GM23338 (cell line): ENCODE measurements around the gene WWP2. TPM values are rescaled to one million over a fixed set of nuclear protein-coding genes. Genes with fewer than 3 reads are reported as not detected.
A peak's percentile ranks its signal among the peaks of the same experiment; 100 is the strongest.

ENCODE experiments used
- ATAC-seq: fragments of 200-7000 bp; cut with Tn5 transposase; 3 replicates; pipeline ENCODE4 v1.9.1; 2020
- DNase-seq: peaks from one replicate; pipeline ENCODE4 v3.0.0-alpha.2; 2015; ENCODE audit warnings: low spot score
- H2AFZ ChIP-seq: fragments of 200-600 bp; sonication (generic); 2 replicates; pipeline ENCODE4 v1.8.0; 2016; ENCODE audit warnings: antibody characterized with exemption, mild to moderate bottlenecking, moderate library complexity
- H3F3A ChIP-seq: fragments of 200-600 bp; sonication (generic); replicated peaks from 2 replicates; pipeline ENCODE4 v1.8.0; 2017; ENCODE audit warnings: antibody characterized with exemption, mixed run types, low read depth
- H3K27ac ChIP-seq: fragments of 200-600 bp; sonication (generic); 2 replicates; pipeline ENCODE4 v1.6.1; 2016; ENCODE audit warnings: low read depth
- H3K27me3 ChIP-seq: fragments of 200-600 bp; sonication (generic); 2 replicates; pipeline ENCODE4 v1.8.0; 2016; ENCODE audit warnings: mild to moderate bottlenecking, mixed run types, moderate library complexity; ENCODE audit not compliant: insufficient read depth
- H3K36me3 ChIP-seq: fragments of 200-600 bp; sonication (generic); 2 replicates; pipeline ENCODE4 v1.8.0; 2016; ENCODE audit warnings: mild to moderate bottlenecking; ENCODE audit not compliant: insufficient read depth
- H3K4me1 ChIP-seq: fragments of 200-600 bp; sonication (generic); 2 replicates; pipeline ENCODE4 v1.8.0; 2016; ENCODE audit warnings: mild to moderate bottlenecking, moderate library complexity; ENCODE audit not compliant: insufficient read depth
- H3K4me2 ChIP-seq: fragments of 200-600 bp; sonication (generic); 2 replicates; pipeline ENCODE4 v1.7.1; 2017; ENCODE audit warnings: mixed run types
- H3K4me3 ChIP-seq: fragments of 200-600 bp; sonication (generic); 2 replicates; pipeline ENCODE4 v1.6.1; 2016; ENCODE audit warnings: mixed run types
- H3K79me2 ChIP-seq: fragments of 200-600 bp; sonication (generic); replicated peaks from 2 replicates; pipeline ENCODE4 v1.8.0; 2017; ENCODE audit warnings: mild to moderate bottlenecking; ENCODE audit not compliant: insufficient read depth
- H3K9me2 ChIP-seq: fragments of 200-600 bp; sonication (generic); 2 replicates; pipeline ENCODE4 v1.8.0; 2017; ENCODE audit not compliant: insufficient read depth
- H4K20me1 ChIP-seq: fragments of 200-600 bp; sonication (generic); replicated peaks from 2 replicates; pipeline ENCODE4 v1.8.0; 2017; ENCODE audit warnings: mild to moderate bottlenecking; ENCODE audit not compliant: insufficient read depth
- H3K27ac Mint-ChIP-seq: 2 replicates; pipeline ENCODE4 v1.8.0; 2020; ENCODE audit warnings: inconsistent platforms, mild to moderate bottlenecking, moderate library complexity, mixed read lengths
- H3K27me3 Mint-ChIP-seq: 3 replicates; pipeline ENCODE4 v1.8.0; 2022; ENCODE audit warnings: low read depth, mild to moderate bottlenecking, moderate library complexity, mixed read lengths, inconsistent platforms; ENCODE audit not compliant: insufficient read depth, poor library complexity
- H3K36me3 Mint-ChIP-seq: 3 replicates; pipeline ENCODE4 v1.8.0; 2021; ENCODE audit warnings: low read depth, mild to moderate bottlenecking, inconsistent platforms, moderate library complexity, mixed read lengths
- H3K4me1 Mint-ChIP-seq: 3 replicates; pipeline ENCODE4 v1.8.0; 2020; ENCODE audit warnings: mild to moderate bottlenecking, inconsistent platforms, mixed read lengths
- H3K4me3 Mint-ChIP-seq: 3 replicates; pipeline ENCODE4 v1.8.0; 2021; ENCODE audit warnings: moderate library complexity, mild to moderate bottlenecking, inconsistent platforms, mixed read lengths
- H3K9me3 Mint-ChIP-seq: 3 replicates; pipeline ENCODE4 v1.8.0; 2020; ENCODE audit warnings: moderate library complexity, mild to moderate bottlenecking, inconsistent platforms, mixed read lengths
- CREB1 ChIP-seq: fragments of 250-450 bp; sonication (Bioruptor Pico); IDR thresholded peaks from 2 replicates; pipeline ENCODE4 v1.5.0; 2020; ENCODE audit warnings: low read depth, mild to moderate bottlenecking, moderate library complexity
- CTCF ChIP-seq, 2 experiments: fragments of 200-600 bp in 1 of 2; sonication (generic) in 1 of 2; conservative IDR thresholded peaks; 2 replicates each; pipeline versions ENCODE4 v1.5.1 to v1.6.1; 2016 to 2017; ENCODE audit warnings: antibody characterized with exemption in 2 of 2, low read depth in 2 of 2, mild to moderate bottlenecking in 2 of 2, moderate library complexity in 1 of 2
- ETS1 ChIP-seq: IDR thresholded peaks from 2 replicates; pipeline ENCODE4 v1.6.1; 2016; ENCODE audit warnings: antibody characterized with exemption
- EZH2phosphoT487 ChIP-seq: fragments of 200-600 bp; sonication (generic); IDR thresholded peaks from one replicate; pipeline ENCODE4 v1.8.1; 2018; ENCODE audit warnings: antibody characterized with exemption; ENCODE audit not compliant: unreplicated experiment
- JUNB ChIP-seq: IDR thresholded peaks from one replicate; pipeline ENCODE4 v1.6.1; 2016; ENCODE audit warnings: antibody characterized with exemption; ENCODE audit not compliant: unreplicated experiment
- NANOG ChIP-seq: IDR thresholded peaks from 2 replicates; pipeline ENCODE4 v1.6.1; 2016; ENCODE audit warnings: antibody characterized with exemption, borderline replicate concordance
- POLR2AphosphoS5 ChIP-seq: IDR thresholded peaks from 2 replicates; pipeline ENCODE4 v1.6.1; 2016; ENCODE audit warnings: antibody characterized with exemption, low read depth
- REST ChIP-seq: IDR thresholded peaks from one replicate; pipeline ENCODE4 v1.6.1; 2018; ENCODE audit warnings: antibody characterized with exemption; ENCODE audit not compliant: unreplicated experiment
- ZNF114 ChIP-seq: fragments of 250-450 bp; sonication (Bioruptor Pico); IDR thresholded peaks from 2 replicates; pipeline ENCODE4 v1.5.0; 2020; ENCODE audit warnings: mild to moderate bottlenecking, moderate library complexity
- ZNF331 ChIP-seq: fragments of 250-450 bp; sonication (Bioruptor Pico); IDR thresholded peaks from 2 replicates; pipeline ENCODE4 v1.5.0; 2020; ENCODE audit warnings: low read depth, mild to moderate bottlenecking, moderate library complexity
- polyA plus RNA-seq: library from polyadenylated mRNA; unstranded; fragments of >200 nt; fragmentation: Nextera tagmentation; extraction: Ambion mirVana; gene quantifications from 2 replicates; pipeline ENCODE4 v1.2.1, GENCODE V29; 2016
- total RNA-seq: library from RNA; depleted of rRNA; stranded (reverse); fragments of >200 nt; shearing (Covaris generic); gene quantifications from 2 replicates; pipeline ENCODE4 v1.2.3, GENCODE V29; 2014

The WWP2 gene
- total and polyA plus RNA-seq, 2 experiments from 2014 or later, result 12.3 to 35.5 TPM

GRCh38 chr16:69859105-69859989 is 97.2 kb downstream of the WWP2 start:
- Mint-ChIP-seq H3K36me3 (no peaks in the 10 kb centered on the region), H3K4me1 (peaks cover 5% of the 10 kb centered on the region), H3K27ac (no peak overlapping the region), H3K4me3 (no peak overlapping the region), H3K27me3 (peaks cover 4% of the 10 kb centered on the region), H3K9me3 (no peaks in the 10 kb centered on the region)
- no peak overlapping the region for H2AFZ ChIP-seq
- H3K36me3 ChIP-seq, result no peaks in the 10 kb centered on the region
- H3F3A ChIP-seq, result 0 out of 2 replicates have a peak, but pooled peaks cover 4% of the 10 kb centered on the region
- H3K4me3 ChIP-seq, result no peak overlapping the region
- peak; percentile 96 for ATAC-seq
- no peaks in the 10 kb centered on the region for H4K20me1 ChIP-seq
- no peak for TF ChIP-seq CREB1 (CRISPR knock-in tag)
- TF ChIP-seq CTCF (conservative IDR thresholded peaks at IDR 0.05; ENCODE audit: low read depth in 2 of 2), result peak; percentile 37 to 72
- no peak overlapping the region for H3K27ac ChIP-seq
- H3K9me2 ChIP-seq, result no peaks in the 10 kb centered on the region
- H3K79me2 ChIP-seq, result no peaks in the 10 kb centered on the region
- H3K4me2 ChIP-seq, result no peak overlapping the region
- DNase-seq, result peak; percentile 92
- H3K4me1 ChIP-seq, result no peaks in the 10 kb centered on the region
- H3K27me3 ChIP-seq, result no peaks in the 10 kb centered on the region

GRCh38 chr16:69860233-69861231 is 98.4 kb downstream of the WWP2 start:
- no peak overlapping the region for H3K4me3 Mint-ChIP-seq
- Histone ChIP-seq H3K27me3 (no peaks in the 10 kb centered on the region), H3K9me2 (no peaks in the 10 kb centered on the region), H2AFZ (no peak overlapping the region), H3K79me2 (no peaks in the 10 kb centered on the region), H3K36me3 (no peaks in the 10 kb centered on the region), H3K4me3 (no peak overlapping the region), H3K27ac (peak overlapping the region; percentile 69; the same call in 1 of the 2 replicates), H3K4me1 (no peaks in the 10 kb centered on the region), H3F3A (0 out of 2 replicates have a peak, but pooled peaks cover 4% of the 10 kb centered on the region), H3K4me2 (no peak overlapping the region), H4K20me1 (no peaks in the 10 kb centered on the region)
- no peak overlapping the region for H3K27ac Mint-ChIP-seq
- no peaks in the 10 kb centered on the region for H3K9me3 Mint-ChIP-seq
- no peaks in the 10 kb centered on the region for H3K36me3 Mint-ChIP-seq
- ATAC-seq (no peak), DNase-seq (no peak)
- H3K27me3 Mint-ChIP-seq, result peaks cover 4% of the 10 kb centered on the region
- H3K4me1 Mint-ChIP-seq, result peaks cover 5% of the 10 kb centered on the region
- TF ChIP-seq NANOG (no peak), EZH2phosphoT487 (no peak), CREB1 (CRISPR knock-in tag) (no peak), CTCF (conservative IDR thresholded peaks at IDR 0.05; ENCODE audit: low read depth in 2 of 2) (no peak), ZNF331 (no peak), ETS1 (no peak), ZNF114 (no peak), POLR2AphosphoS5 (no peak), JUNB (no peak), REST (no peak)
